NAMALWA (cell line): ENCODE results near the gene C2CD3.
"Not testable (repeated sequence)": the region's sequence is repeated elsewhere in the genome, so short reads cannot be mapped to it uniquely, and the experiment has no call there.

Experiments
- DNase-seq: peaks from one replicate; pipeline ENCODE4 v3.0.0-alpha.2; 2015; ENCODE audit warnings: low spot score

C2CD3 gene

DNA sequence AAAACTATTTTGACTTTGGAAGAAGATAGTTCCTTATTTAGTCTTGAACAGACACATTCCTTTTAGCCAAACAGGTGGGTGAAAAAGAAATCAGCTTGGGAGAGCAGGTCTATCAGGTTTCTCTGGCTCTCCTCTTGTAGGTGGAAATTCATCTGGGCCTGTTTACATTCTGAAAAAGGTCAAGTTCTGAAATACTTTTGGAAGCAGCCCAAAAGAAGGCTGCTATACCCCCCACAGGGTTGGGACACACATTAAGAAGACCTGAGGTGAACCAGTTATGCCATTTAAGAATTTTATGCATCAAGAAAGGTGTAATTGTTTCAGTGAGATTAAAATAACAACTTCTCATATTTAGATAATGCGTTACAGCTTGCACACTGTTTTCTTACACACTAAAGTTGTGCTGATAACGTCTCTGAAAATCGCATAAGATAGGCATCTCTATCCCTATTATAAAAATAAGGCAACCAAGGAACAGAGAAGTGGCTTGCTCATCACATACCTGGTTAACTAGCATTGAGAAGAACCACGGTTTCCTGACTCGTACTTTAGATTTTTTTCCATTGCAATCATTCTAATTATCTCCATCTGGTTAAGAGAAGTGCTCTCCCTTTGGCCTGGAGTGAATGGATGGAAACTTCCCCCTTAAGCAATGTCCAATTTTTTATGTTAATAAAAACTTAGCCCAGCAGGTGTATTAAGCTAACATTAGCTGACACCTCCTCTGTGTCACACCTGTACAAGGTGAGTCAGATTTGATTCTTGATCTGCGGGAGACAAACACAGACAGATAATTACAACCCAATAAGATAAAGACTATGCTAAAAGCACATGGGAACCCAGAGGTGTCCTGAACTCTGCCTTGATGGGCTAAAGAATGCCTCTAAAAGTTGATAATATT is 101.4 kb downstream of the C2CD3 start:
- no peak for DNase-seq

DNA sequence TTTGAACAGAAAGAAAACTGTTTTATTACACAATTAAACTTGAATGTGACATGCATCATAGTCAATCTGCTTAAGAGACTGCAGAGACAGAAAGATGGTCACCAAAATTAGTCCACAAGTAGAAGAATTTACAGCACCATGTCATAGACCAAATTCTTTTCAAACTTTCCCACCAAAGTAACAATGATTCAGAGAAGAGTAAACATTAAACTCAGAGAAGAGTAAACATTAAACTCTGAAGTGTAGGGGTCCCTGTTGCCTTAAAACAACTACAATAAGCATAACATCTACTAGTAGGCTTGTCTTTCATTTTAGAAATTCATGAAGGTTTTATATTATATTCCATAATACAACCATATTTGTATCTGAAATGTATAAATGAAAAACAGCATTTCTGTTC is 104.1 kb downstream of the C2CD3 start:
- DNase-seq = not testable (repeated sequence)

DNA sequence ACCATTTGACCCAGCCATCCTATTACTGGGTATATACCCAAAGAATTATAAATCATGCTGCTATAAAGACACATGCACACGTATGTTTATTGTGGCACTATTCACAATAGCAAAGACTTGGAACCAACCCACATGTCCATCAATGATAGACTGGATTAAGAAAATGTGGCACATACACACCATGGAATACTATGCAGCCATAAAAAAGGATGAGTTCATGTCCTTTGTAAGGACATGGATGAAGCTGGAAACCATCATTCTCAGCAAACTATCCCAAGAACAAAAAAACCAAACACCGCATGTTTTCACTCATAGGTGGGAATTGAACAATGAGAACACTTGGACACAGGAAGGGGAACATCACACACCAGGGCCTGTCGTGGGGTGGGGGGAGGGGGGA is 105.3 kb downstream of the C2CD3 start:
- DNase-seq = not testable (repeated sequence)

DNA sequence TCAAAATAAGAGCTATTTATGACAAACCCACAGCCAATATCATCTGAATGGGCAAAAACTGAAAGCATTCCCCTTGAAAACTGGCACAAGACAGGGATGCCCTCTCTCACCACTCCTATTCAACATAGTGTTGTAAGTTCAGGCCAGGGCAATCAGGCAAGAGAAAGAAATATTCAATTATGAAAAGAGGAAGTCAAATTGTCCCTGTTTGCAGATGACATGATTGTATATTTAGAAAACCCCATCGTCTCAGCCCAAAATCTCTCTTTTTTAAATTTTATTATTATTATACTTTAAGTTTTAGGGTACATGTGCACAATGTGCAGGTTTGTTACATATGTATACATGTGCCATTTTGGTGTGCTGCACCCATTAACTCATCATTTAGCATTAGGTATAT is 107.2 kb downstream of the C2CD3 start:
- DNase-seq = not testable (repeated sequence)

DNA sequence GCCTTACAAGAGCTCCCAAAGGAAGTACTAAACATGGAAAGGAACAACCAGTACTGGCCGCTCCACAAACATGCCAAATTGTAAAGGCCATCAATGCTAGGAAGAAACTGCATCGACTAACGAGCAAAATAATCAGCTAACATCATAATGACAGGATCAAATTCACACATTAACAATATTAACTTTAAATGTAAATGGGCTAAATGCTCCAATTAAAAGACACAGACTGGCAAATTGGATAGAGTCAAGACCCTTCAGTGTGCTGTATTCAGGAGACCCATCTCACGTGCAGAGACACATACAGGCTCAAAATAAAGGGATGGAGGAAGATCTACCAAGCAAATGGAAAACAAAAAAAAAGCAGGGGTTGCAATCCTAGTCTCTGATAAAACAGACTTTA is 109.2 kb downstream of the C2CD3 start:
- DNase-seq = not testable (repeated sequence)

DNA sequence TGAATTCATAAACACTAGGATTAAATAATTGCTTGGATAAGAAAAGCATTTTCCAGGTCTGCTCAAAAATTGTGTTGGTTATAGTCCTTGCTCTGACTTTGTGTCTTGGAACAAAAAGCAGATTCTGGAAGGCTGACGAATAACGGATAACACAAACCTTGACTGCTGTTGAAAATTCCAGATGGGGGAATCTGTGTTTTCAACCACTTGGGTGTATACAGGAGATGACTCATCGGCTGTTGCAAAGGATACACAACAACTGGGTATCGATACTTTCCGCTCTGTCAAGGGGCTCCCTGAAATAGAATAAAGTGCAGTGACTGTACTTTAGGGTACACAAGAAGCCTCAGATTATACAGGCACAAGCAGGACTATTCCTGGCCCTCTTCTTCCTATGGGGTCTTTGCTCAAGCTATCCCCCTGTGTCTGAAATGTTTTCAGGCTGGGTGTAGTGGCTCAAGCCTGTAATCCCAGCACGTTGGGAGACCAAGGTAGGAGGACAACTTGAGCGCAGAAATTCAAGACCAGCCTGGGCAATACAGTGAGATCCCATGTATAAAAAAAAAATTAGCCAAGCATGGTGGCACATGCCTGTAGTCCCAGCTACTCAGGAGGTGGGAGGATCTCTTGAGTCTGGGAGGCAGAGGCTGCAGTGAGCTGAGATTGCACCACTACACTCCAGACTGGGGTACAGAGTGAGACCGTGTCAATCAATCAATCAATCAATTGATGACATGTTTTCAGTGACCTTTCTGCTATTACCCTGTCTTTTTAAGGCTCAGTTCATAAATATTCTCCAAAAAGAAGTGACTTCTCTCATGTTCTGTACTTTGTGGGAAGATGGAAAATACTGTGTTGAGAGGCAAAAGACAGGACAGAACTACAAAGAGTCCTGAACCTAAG is 113.3 kb downstream of the C2CD3 start:
- DNase-seq = no peak

DNA sequence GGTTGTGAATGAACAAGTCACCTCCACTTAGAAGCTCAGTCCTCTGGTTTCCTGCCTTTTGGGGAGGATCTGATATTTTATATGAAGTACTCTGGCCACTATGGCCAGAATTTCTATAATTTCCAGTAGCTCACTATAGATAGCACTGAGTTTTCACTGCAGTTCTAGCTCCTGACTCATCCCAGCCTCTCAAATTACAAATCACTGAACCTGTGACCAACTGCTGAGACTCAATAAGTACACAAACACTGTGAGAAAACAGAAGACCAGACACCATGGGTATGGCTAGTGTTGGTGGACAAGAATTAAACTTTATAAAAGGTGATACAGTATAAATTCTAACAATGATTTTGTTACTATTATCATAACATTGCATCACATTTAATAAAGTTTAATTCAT is 114.9 kb downstream of the C2CD3 start:
- no peak for DNase-seq

DNA sequence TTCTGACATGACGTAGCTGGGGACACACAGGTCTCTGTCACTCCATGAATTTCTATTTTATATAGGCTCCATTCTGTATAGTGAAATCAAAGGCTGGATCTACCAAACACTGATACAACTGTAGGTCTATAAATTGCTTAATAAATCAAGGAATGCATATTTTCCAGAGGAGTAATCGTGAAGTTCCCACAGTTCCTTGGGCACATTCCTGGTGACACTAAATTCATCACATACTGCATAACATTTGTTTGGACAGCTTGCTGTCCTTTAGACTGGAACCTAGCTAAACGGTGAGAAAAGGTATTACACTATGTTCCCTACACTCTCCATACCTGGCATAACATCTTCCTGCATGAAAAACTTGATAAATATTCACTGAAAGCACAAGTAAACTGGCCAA is 120.3 kb downstream of the C2CD3 start:
- DNase-seq = no peak

DNA sequence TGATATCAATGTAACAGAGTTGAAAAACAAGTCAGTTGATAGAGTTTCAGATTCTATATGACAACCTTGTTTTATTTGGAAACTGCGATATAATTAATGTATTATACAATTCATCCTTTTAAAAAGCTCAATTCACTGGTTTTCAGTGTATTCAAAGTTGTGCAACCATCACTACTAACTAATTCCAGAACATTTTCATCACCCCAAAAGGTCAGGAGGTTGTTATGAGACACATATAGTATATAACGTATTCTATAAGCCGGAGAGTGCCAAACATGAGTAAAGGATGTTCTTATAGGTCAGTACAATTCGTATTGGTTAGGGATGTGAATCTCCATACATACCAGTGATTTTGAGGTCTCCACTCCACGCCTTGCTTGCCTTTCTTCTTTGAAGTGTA is 121.8 kb downstream of the C2CD3 start:
- DNase-seq = no peak

DNA sequence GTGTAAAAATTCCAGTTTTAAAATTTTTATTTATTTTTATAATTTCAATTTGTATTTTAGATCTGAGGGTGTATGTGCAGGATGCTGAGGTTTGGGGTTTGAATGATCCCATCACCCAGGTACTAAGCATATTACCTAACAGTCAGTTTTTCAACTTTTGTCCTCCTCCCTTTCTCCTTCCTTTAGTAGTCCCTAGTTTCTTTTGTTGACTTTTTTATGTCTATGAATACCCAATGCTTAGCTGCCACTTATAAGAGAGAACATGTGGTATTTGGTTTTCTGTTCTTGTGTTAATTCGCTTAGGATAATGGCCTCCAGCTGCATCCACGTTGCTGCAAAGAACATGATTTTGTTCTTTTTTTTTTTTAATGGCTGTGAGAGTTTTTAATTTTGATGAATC is 126.3 kb downstream of the C2CD3 start:
- no peak for DNase-seq

DNA sequence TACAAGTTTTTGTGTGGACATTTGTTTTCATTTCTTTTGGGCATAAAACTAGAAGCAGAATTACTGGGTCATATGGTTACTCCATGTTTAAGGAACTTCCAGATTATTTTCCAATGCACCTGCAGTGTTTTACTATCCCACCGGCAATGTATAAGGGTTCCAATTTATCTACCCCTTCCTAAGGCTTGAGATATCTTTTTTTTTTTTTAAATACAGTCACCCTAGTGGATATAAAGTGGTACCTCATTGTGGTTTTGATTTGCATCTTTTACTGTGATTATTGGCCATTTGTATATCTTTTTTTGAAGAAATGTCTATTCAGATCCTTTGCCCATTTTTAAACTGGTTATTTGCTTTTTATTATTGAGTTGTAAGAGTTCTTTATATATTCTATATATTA is 127.4 kb downstream of the C2CD3 start:
- no peak for DNase-seq

DNA sequence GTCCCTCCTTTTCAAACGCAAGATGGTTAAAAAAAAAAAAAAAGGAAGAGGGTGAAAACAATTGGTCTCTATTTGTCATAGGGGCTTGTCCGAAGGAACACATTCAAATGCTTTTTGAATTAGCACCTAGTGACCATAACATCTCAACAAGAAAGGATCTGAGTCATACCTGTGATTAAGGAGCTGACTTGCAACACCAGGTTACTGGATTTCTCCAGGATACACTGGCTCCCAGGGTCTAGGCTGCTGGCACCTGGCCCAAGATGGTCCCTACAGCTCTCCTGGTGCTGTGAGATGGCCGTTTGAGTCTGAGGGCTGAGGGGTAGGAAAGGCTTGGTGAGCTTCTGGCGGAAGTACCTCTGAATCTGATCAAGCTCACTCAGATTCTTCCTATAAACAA is 133.5 kb downstream of the C2CD3 start:
- DNase-seq = no peak

DNA sequence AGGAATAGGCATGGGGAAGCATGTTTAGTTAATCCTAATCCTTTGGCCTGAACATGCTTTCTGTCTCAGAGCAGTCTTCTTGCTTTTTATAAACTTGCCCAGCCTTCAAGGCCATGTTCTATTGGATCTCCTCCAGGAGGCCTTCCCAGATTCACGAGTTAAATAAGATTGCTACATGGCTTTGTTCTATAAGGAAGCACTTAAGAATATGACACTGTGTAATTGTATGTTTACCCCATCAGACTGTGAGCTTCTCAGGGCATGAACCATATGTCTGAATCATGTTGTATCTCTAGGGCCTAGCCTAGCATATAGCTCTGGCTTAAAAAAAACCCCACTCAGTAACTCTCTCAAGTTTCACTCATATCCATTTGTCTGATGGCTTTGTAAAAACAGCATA is 135.5 kb downstream of the C2CD3 start:
- DNase-seq = no peak

DNA sequence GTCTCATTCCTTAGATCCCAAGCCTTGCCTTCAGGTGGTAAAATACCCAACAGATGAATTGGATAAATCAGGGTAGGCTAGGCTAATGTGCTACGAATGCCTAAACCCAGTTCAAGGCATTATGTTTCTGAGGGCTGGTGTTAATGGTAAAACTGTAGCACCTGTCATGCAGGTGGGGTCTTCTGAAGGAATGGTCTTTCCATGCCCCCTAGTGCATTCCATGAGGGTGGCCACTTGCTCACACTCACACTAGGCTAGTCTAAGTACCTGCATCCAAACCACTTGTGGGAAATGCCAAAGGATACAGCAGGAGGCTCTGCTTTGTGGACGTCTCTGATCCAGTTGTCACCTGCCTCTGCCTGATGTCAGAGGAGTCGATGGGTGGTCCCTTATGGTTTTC is 137.8 kb downstream of the C2CD3 start:
- DNase-seq = no peak

DNA sequence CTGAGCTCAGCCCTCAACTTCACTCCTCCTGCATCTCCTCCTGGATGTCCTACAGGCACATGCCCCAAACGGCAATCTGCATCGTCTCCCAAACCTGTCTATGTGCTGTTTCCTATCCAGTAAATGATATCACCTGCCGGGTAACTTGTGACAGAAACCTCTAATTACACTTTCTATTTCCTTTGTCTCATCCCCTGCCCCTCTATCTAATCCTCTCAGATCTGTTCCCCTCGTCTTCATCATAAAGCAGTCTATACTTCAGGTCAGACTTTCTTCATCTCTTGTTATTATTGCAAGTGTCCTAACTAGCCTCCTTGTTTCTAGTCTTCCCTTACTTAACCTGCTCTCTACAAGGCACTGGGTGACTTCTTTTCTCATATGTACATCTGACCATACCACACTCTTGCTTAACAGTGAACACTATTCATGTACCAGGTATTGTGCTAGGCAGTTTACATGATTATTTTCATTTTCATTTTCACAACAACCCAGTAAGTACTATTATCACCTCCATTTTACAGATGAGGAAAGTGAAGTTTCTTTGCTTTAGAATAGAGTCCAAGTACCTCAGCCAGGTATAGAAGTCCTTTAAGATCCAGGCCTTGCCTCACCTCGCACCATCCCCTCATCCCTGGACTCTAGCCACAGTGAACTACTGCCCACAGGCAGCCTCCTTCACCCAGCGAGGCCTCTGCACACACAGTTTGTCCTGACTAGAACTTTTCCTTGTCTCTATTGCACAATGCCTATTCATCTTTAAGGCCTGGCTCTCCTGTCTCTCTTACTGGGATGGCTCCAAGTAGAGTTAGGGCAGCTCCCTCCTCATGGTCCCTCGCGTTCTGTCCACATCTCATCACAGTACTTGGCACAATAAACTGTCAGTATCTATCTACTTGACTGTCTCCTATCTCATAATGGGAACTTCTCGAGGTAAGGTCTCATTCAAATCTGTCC is 139.8 kb downstream of the C2CD3 start:
- no peak for DNase-seq

DNA sequence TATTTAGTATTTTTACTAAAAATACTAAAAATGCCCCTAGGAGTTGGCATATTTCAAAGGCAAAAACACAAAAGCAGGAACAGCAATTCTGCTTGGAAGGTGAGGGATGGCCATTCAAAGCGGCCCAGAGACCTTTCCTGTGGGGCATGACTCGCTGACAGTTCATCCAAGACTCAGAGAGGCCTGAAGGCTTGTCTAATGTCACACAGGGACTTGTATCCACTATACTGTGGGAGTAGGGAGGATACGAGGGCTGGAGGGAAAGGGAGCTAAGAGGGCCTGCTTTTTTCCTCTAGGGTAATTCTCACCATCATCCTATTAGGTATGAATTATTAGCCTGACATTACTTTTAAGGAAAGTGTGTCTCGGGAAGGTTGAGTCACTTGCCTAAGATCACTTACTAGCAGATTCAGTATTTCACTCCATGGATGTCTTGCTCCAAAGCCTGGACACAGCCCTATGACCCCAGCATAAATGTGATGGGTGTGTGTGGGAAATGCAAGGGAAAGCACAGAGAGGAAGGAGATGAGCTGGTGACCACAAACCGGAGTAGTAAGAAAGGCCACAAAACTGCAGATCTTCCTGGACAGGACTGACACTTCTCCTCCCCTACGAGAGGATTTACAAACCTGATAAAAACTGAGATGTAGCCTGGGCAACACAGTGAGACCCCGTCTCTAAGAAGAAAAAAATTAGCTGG is 145.2 kb downstream of the C2CD3 start:
- no peak for DNase-seq

DNA sequence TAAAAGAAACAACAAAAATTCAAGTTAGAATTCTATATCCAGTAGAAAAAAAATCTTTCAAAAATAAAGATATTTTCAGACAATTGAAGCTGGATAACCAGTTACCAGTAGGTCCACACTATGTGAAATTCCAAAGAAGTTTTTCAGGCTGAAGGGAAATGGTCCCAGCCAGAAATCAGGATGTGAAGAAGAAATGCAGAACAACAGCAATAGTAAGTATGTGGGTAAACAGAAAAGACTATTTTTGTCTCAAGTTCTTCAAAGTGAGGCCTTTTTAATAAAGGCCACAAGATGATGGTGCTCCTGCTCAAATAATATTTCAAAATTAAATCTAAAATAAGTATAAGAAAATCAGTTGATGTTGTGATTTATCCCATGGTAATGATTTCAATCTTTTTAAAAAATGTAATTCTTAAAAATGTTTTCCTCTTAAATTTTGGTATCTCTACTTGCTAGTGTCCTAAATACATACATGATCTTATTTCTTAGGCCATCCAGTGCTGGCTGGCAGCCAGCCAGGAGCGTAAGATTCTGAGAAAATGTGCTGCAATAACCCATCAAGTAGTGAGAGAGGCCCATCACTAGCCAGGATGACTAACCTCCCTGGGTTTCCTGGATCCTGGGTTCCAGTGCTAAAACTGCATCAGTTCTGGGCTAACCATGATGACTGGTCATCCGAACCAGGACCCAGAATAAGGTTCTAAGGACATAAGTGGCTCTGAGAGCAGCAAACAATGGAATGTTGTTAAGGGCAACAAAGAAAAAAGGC is 146.4 kb downstream of the C2CD3 start:
- DNase-seq = no peak

DNA sequence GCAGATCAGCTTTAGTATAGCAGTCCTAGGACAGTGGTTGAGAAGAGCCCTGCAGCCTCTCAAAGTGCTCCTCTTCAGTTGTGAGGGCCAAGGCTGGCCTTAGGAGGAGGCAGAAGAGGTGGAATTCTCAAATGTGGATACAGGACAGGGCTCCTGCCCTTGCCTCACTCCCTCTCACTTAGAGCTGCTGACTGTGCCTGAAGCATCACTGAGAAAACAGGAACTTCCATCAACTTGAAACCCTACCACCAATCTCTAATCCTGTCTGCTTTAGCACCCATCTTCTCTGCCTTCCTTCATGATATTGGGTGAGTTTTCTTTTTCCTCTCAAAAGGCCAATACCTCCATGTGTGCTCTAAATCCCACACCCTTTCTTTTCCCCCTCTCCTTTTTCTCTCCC is 147.5 kb downstream of the C2CD3 start:
- no peak for DNase-seq

DNA sequence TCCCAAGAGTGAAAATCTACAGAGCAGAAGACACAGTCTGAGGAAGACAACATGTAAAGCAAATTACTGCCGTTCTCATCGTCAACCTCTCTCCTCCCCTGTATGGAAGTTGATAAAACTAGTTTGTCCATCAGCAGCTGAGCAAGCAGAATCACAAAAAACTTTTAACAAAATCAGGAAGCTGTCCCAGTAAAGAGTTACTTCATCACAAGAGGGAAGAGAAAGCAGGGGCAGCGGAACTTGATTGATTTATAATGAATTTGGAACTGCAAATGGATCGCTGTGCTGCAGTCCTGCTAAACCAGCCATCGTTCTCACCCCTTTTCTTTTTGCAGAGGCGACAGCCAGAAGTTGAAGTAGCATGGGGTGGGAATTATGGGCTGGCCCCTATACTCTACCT is 148.3 kb downstream of the C2CD3 start:
- no peak for DNase-seq

DNA sequence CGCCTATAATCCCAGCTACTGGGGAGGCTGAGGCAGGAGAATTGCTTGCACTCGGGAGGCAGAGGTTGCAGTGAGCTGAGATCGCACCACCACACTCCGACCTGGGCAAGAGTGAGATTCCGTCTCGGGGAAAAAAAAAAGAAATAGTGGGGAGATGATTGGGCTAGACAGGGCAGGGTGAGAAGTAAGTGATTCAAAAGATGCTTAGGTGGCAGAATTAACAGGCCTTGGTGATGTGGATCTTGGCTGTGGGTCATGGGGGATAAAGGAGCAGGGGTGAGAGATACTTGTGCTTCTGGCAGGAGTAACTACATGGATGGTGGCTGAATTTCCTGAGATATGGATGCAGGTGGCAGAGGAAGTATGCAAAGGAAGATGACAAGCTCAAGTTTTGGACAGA is 148.8 kb downstream of the C2CD3 start:
- no peak for DNase-seq

DNA sequence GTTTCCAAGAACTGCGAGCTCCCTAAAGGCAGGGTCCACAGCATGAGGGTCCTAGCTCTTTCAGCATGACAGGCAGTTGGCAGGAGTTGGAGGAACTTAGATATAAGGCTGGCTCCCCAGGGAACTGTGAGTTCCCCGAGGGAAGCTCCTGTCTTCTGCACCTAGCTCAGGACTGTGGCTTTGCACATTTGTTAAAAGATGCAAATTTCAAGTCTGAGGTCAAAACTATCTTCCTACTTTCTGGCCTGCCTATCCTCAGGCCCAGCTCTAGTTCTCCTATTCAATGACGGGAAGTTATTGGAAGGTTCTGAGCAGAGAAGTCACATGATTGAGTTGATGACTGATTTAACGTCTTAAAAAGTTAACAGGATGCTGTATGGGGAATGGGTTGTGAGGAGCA is 150.3 kb downstream of the C2CD3 start:
- peak; percentile 34 for DNase-seq
